Esophagus muscularis mucosa (tissue), 2 donors: ENCODE results near the gene LIG3.

Source experiments
- POLR2A ChIP-seq: fragments of 450-650 bp; IDR thresholded peaks from one replicate; pipeline ENCODE4 v1.6.1; 2017; ENCODE audit warnings: antibody characterized with exemption, moderate library complexity, mild to moderate bottlenecking, low read depth
- POLR2AphosphoS5 ChIP-seq, 2 donors: sonication (generic); formaldehyde crosslinking; IDR thresholded peaks; one replicate each; pipeline ENCODE4 v1.6.1; 2017; ENCODE audit warnings: antibody characterized with exemption in 2 of 2

DNA sequence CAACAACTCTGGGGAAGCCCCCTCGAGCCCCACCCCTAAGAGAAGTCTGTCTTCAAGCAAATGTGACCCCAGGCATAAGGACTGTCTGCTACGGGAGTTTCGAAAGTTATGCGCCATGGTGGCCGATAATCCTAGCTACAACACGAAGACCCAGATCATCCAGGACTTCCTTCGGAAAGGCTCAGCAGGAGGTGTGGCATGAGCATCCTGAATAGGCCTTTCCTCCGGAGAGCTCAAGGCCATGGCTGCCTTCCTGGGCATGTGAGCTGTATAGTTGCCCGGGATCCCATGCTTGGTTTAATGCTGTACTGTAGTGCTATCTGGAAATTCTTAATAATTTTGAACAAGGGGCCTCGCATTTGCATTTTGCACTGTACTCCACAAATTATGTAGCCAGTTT, 9.2 kb downstream of the LIG3 start:
- TF ChIP-seq POLR2AphosphoS5 (IDR thresholded peaks at IDR 0.05) = no peak
- TF ChIP-seq POLR2A = no peak
